Epidermal melanocyte (primary cell): ENCODE data around the gene TBC1D2B.

Source experiments
- DNase-seq: peaks from one replicate; pipeline ENCODE4 v3.0.0; 2011; ENCODE audit warnings: low spot score; ENCODE audit not compliant: insufficient read length

The TBC1D2B gene

GRCh38 chr15:78077053-78077870 is at the start of gene TBC1D2B:
Gene TBC1D2B, minus strand, starts transcription at chr15:78077711. Its CDS starts 59 bp downstream, at chr15:78077652.
- no peak for DNase-seq

GRCh38 chr15:78125267-78125666 is 47.8 kb upstream of the TBC1D2B start:
- DNase-seq: no peak

GRCh38 chr15:78120523-78120922 is 43.0 kb upstream of the TBC1D2B start:
- DNase-seq: no peak

- DNase-seq: no peak
Measured at GRCh38 chr15:78112551-78112950, 35.0 kb upstream of the TBC1D2B start.

GRCh38 chr15:78111788-78112187 is 34.3 kb upstream of the TBC1D2B start:
- no peak for DNase-seq

GRCh38 chr15:78110916-78111475 is 33.5 kb upstream of the TBC1D2B start:
- DNase-seq: no peak

GRCh38 chr15:78110096-78110495 is 32.6 kb upstream of the TBC1D2B start:
- no peak for DNase-seq

GRCh38 chr15:78109156-78109555 is 31.6 kb upstream of the TBC1D2B start:
- no peak for DNase-seq

- peak; percentile 92 for DNase-seq
Measured at GRCh38 chr15:78108300-78109084, 31.0 kb upstream of the TBC1D2B start.

GRCh38 chr15:78107471-78107870 is 30.0 kb upstream of the TBC1D2B start:
- no peak for DNase-seq

- DNase-seq: no peak
Measured at GRCh38 chr15:78105476-78106241, 28.1 kb upstream of the TBC1D2B start.

GRCh38 chr15:78104566-78105475 is 27.3 kb upstream of the TBC1D2B start:
- DNase-seq: no peak

GRCh38 chr15:78104119-78104479 is 26.6 kb upstream of the TBC1D2B start:
- DNase-seq: no peak

GRCh38 chr15:78103406-78104118 is 26.1 kb upstream of the TBC1D2B start:
- no peak for DNase-seq

GRCh38 chr15:78102741-78103140 is 25.2 kb upstream of the TBC1D2B start:
- no peak for DNase-seq

- no peak for DNase-seq
Measured at GRCh38 chr15:78102211-78102610, 24.7 kb upstream of the TBC1D2B start.

GRCh38 chr15:78101423-78102105 is 24.1 kb upstream of the TBC1D2B start:
- no peak for DNase-seq

GRCh38 chr15:78100886-78101285 is 23.4 kb upstream of the TBC1D2B start:
- DNase-seq: no peak

GRCh38 chr15:78098131-78098755 is 20.7 kb upstream of the TBC1D2B start:
- no peak for DNase-seq
